GM06990 (cell line): Measurements from ENCODE around the gene TBRG1.

Source experiments
- DNase-seq: peaks from one replicate; pipeline ENCODE4 v3.0.0-alpha.2; 2011; ENCODE audit not compliant: insufficient read length; ENCODE audit errors: extremely low read depth
- H3K27me3 ChIP-seq: replicated peaks from 2 replicates; pipeline ENCODE4 v1.6.0; 2011; ENCODE audit warnings: low read length; ENCODE audit not compliant: control insufficient read depth, insufficient read depth
- H3K36me3 ChIP-seq: 2 replicates; pipeline ENCODE4 v1.5.1; 2011; ENCODE audit warnings: low read length; ENCODE audit not compliant: control insufficient read depth, insufficient read depth
- H3K4me3 ChIP-seq: replicated peaks from 2 replicates; pipeline ENCODE4 v1.5.1; 2011; ENCODE audit warnings: low read depth, mild to moderate bottlenecking, control low read depth, low read length
- CTCF ChIP-seq: IDR thresholded peaks from 2 replicates; pipeline ENCODE4 v1.5.1; 2011; ENCODE audit warnings: low read length, control low read depth, mild to moderate bottlenecking, inconsistent platforms; ENCODE audit not compliant: insufficient read depth, poor library complexity, severe bottlenecking

Gene TBRG1

GRCh38 chr11:124678416-124678815, 55.8 kb downstream of the TBRG1 start:
- H3K36me3 ChIP-seq = no peaks in the 10 kb centered on the region
- DNase-seq = no peak
- no peak overlapping the region for H3K4me3 ChIP-seq
- no peak for TF ChIP-seq CTCF
- H3K27me3 ChIP-seq = no peaks in the 10 kb centered on the region

- H3K27me3 ChIP-seq = no peaks in the 10 kb centered on the region
- no peaks in the 10 kb centered on the region for H3K36me3 ChIP-seq
- no peak for DNase-seq
- H3K4me3 ChIP-seq = no peak overlapping the region
- no peak for TF ChIP-seq CTCF
Measured at GRCh38 chr11:124681421-124681820, 58.8 kb downstream of the TBRG1 start.

GRCh38 chr11:124682443-124682842, 59.8 kb downstream of the TBRG1 start:
- no peaks in the 10 kb centered on the region for H3K36me3 ChIP-seq

More at GRCh38 chr11:124682443-124682842, 59.8 kb downstream of the TBRG1 start:
- no peak for DNase-seq
- no peak for TF ChIP-seq CTCF
- Histone ChIP-seq H3K27me3 (no peaks in the 10 kb centered on the region), H3K4me3 (no peak overlapping the region)
